ENCODE data around the gene TRPV3.
A peak's percentile ranks its signal among the peaks of the same experiment; 100 is the strongest.
"Not testable (repeated sequence)": the region's sequence is repeated elsewhere in the genome, so short reads cannot be mapped to it uniquely, and the experiment has no call there.

TRPV3 gene

DNA sequence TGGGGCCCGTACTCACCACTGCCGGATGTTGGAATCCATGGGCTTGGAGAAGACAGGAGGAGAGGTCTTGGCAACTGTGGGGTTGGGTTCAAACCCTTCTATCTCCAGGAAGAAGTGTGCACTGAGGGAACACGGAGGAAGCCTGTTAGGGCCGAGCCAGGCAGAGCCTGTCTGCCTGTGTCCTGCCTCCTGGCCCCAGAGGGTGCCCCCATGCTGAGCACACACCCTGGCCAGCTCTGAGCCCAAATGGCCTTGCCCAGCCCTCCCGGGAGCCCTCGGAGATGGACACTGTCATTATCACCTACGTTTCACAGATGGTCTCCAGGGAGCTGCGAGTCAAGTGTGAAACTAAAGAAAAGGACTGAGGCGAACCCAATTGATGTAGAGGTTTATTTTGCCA lies 12.5 kb downstream of the TRPV3 start:
- DNase-seq: no peak

DNA sequence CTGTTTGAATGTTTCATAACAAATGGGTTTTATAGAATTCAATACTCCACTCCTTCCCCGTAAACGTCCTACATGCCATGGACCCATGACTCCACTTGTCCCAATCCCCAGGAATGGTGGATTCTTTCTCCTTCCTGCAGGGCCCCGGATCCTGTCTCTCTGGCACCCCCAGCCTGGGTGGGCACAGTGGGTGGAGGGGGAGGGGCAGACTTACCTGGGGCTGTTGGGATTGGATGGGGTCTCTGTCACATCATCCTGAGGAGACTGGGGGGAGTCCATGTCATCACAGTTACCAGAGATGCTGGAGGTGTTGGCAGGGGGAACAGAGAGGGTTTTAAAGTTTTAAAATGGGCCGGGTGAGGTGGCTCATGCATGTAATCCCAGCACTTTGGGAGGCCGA lies 13.2 kb downstream of the TRPV3 start:
- no peak for DNase-seq

DNA sequence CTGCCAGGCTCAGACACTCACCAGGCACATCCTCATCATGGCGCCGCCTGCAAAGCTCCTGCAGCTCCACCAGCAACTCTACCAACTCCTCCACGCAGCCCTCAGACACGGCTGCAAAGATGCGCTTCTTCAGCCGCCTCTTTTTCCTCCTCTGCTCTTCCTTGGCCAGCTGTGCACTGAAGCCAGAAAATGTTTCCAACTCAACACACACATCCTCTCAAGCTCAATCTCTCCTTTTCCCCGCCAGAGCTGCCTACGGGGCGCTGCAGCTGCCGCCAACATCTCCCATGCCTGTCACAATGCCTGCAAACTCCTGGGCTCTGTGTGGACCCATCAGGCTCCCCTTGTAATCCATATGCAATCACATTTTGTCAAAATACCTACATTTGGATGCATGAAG lies 14.2 kb downstream of the TRPV3 start:
- no peak for DNase-seq

DNA sequence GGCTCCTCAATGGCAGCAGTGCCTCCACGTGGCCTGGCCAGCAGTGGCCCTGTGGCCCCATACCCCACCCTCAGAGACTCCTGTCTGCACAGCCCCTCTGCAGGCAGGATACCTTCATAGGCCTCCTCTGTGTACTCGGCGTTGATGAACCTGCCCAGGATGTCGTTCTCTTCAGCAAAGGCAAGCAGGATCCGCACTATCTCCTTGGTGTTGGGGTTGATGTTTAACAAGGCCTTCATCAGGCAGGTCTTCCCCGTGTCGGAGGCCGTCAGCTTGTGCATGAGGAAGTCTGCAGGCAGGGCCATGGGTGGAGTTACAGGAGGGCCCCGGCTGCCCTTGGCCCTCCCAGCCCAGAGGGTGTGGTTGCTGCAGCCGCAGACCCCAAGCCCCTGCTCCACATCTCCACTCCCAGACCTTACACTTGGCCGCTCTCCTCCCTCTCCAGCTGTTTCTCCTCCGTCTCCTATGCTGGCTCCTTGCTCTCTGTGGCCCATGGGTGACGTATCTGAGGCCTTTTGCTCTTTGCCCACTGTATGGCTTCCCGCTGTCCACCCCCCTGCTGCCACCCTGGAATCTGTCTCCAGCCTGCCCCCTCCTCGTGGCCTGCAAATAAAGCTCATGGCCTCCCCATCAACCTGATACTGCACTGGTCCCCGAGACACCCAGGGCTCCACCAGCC lies 15.1 kb downstream of the TRPV3 start:
- no peak for DNase-seq

DNA sequence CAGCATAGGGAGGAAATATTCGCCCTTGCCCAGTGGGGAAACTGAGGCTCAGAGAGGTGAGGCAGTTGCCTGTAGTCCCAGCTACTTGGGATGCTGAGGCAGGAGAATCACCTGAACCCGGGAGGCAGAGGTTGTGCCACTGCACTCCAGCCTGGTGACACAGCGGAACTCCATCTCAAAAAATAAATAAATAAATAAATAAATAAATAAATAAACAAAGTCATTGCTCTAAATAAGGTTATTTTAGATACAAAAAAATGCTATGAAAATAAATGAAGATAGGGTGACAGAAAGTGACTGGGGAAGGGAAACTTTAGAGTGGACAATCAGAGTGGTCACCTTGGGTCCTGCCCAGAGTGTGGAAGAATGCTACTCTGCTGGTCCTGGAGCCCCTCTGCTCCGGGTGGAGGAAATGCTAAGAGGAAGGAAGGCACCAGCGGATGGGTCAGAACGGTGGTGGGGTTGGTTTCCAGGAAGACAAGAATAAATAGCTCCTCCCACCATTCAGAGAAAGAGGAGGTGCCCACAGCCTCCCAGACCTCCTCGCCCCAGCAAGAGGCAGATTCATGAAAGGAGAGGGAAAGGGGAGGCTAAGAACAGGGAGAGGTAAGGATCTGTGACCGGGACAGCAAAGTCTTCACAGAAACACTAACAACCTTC lies 17.6 kb downstream of the TRPV3 start:
- no peak for DNase-seq

DNA sequence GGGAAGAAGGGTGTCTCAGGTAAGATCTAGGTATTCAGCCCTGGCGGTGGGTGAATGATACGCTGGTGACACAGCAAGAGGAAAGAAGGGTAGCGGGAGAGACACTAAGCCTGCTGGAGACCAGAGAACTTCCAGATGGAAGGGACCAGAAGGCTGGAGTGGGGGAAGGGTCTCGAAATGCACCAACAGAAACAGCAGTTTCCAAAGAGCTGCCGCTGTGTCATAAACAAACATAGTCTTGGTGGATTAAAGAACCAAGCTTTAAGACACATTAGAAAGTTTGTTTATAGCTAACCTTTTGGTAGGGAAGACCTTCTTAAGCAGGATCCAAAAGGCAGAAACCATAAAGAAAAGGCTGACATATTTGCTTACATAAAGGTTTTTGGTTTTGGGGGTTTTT lies 20.9 kb downstream of the TRPV3 start:
- no peak for DNase-seq

DNA sequence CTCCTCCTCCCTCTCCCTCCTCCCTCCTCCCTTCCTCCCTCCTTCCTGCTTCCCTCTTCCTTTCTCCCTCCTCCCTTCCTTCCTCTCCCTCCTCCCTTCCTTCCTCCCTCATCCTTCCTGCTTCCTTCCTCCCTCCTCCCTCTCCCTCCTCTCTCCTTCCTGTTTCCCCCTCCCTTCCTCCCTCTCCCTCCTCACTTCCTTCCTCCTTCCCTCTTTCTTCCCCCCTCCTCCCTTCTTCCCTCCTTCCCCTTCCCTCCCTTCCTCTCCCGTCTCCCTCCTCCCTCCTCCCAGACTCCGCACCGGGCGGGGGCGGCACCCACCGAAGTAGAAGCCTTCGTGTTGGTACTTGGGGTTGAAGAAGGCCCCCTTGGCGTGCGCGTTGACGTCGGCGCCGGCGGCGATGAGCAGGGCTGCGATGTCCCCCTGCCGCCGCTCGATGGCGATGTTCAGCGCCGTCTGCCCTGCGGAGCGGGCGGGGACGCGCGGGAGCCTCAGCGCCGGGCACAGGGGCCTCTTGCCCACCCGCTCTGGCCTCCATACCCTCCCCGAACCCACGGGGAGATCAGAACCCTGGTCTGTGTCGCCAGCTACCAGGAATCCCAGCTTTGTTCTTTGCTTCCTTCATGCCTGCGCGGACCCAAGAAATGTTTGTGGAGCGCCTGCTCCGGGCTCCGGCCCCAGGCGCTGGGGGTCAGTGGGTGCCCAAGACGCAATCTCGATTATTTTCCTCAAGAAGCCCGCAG lies 22.2 kb downstream of the TRPV3 start:
- DNase-seq: peak; percentile 6

DNA sequence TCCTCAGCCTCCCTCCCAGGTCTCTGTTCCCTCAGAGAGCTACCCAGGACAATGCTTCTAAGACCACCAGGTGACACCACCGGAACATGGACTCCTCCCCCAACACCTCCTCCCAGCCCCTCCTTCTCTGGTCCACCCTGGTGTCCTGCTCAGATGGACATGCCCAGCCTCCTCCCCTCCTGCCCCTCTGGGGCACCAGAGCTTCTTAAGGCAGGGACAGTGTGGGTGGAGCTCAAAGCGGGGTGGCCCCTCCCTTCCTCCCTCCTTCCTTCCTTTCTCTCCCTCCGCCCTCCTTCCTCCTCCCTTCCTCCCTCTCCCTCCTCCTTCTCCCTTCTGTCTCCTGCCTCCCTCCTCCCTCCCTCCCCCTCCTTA lies 22.7 kb downstream of the TRPV3 start:
- no peak for DNase-seq

DNA sequence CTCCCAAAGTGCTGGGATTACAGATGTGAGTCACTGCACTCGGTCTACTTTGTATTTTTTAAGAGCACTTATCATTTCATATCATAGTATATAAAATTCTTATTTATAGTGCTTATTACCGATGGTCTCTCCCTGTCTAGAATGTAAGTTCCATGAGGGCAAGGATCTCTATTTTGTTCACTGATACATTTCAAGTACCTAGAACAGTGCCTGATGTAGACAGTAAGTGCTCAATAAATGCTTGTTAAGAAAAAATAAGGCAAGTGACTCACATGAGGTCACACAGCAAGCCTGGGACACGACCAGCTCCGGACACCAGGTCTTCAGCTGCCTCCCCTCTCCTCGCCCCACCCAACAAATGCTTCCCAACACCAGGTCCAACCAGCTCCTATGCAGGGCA lies 23.9 kb downstream of the TRPV3 start:
- no peak for DNase-seq

DNA sequence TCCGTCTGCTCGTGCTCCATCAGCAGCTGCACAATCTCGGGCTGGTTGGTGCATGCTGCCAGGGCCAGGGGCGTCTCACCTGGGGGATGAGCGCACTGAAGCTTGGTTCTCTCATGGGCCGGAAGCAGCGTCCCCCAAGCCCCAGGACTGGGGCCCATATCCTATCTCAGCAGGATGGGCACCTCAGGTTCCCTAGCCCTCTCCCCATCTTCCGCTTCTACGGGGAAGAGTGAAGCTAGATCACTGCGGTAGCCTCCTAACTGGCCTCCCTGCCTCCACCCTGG lies 24.8 kb downstream of the TRPV3 start:
- DNase-seq: no peak

DNA sequence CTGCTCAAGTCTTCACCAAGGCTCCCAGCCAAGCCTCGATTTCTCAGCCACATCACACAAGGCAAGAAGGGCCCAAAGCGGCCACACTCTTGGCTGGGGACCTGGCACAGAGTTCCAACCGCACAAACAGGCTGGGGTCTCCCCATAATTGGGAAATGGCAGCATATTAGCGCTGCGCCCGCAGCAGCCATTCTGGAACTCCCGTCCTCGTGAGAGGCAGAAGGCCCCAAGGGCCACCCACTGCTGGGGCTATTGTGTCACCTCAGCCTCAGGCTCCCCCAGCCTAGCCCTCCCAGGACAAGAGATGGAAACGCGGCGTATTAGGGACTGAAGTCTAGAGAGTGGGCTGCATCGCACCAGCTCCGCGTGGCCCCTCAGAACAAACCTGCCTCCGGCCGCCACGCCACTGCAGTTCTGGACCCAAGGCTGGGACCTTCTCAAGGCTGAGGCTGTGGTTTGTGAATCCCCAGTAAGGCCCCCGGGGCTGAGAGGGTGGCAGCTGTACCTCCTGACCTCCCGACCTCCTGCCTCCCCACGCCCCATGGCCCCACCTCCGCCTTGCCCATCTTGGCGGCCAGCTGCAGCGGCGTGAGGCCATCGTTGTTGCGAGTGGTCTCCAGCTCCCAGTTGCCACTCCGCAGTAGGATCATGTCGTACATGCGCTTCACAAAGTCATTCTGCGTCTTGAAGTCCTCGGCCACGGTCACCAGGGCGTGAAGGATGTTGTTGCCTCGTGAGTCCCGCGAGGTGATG lies 25.3 kb downstream of the TRPV3 start:
- DNase-seq: no peak

DNA sequence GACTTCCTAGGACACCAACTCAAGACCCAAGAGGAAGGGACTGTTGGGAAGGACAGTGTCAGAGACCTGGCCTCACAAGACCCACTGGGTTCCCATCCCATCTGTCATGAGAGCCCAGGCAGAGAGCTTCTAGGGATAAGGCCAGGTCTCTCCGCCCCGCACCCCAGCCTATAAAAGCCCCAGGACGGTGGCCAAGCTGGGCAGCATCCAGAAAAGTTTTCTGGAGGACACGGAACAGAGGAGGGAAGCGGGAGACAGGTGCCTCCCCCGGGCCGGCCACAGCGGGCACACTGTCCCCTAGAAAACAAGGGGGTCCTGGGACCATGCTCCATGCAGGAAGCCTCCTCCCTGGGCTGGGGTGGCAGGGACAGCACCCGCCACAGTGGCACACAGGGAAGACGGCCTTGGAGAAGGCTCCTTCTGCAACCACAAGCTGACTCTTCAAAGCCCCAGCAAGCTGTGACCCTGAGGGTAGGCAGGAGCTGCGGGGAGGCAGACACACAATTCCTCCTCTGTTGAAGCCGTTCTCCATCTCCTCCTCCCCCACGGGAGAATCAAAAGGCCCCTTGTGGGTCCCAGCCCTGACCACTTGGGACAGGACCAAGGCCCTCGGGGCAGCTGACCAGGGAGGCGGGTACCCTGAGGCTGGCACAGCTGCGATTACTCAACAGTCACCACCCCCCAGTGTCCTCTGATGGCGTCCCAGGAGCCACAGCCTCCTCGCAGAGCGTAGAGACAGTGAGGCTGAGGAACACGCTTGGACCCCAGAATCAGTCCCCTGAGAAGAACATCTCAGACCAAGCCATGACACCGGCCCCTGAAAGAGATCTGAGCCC lies 26.1 kb downstream of the TRPV3 start:
- DNase-seq: no peak

DNA sequence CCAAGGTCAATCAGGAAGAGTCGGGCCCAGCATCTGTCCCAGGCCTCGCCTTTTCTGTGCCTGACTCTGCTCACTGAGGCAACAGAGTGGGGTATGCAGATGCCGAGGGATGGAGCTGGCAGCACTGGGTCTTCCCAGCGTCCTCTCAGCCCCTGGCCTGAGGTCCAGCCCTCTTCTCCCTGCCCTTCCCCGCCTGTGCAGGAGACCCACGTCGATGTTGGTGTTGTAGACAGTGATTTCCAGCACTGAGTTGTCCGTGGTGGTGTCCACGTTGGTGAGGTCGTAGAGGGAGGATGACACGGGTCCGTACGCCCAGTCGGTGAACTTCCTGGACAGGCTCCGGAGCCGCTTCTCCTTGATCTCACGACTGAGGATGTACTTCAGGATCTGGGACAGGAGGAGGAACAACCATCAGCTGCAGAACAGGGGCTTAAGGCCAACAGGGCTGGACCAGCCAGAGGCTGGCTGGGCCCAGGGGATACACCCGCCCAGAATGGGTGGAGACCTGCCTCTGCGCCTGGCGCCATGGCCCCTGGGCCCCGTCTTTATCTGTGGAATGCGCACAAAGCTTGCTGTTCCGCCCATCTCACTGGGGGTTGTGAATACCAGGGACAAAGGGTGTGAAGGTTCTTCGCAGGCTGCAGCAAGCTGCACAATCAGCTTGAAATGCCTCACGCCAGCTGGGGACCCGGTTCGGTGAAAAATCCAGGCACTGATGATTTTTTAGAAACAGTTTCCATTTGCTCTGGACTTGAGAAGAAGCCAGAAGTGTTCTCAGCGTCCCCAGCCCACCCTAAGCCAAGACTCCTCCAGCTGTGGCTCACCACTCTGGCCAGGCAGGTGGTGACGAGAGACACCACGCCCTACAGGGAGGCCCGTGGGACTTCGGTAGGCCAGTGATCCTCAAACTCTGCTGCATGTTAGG lies 27.5 kb downstream of the TRPV3 start:
- DNase-seq: no peak

DNA sequence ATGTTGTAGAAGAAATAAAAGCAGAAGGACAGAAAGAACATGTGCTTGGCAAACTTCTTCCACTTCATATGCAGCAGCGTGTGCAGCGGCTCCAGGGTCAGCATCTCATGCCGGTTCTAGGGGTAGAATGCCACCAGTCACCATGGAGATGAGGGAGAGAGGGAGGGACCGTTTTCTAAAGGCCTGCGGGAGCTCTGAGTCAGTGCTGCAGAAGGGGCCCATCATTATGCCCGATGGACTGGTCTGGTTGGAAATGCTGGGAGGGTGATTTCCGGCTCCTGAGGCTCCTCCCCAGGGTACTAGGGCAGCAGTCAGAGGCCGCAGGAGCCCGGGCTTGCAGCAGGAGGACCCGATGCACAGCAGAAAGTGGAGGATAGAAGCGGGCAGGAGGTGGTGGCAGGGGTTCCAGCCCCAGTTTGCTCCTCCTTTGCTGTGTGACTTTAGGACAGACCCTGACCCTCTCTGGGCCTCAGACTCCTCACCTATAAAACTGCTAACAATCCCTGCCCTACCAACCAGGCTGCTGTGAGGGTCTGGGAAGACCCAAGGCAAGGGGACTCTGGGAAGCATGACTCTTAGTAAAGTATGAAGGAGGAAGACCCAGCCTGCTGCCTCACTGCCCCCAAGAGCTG lies 28.6 kb downstream of the TRPV3 start:
- no peak for DNase-seq

DNA sequence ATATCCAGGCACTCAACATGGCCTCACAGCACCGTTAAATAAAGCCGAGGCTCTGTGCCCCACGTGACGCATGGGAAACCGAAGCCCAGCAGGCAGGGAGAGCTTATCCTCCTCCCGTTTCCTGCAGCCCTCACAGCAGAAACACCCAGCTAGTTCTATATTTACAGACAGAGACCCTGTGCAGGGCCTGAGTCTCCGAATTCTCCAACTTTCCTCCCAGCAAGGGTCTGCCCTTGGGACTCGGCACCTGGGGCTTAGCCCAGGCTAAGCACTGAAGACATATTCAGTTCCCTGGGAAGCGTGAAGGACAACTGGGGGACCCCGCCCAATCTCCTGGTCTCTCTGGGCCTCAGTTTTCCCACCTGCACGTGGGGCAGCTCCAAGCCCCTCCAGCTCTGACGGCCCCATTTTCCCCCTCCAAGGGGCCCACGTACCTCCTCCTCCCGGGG lies 29.2 kb downstream of the TRPV3 start:
- DNase-seq: no peak

DNA sequence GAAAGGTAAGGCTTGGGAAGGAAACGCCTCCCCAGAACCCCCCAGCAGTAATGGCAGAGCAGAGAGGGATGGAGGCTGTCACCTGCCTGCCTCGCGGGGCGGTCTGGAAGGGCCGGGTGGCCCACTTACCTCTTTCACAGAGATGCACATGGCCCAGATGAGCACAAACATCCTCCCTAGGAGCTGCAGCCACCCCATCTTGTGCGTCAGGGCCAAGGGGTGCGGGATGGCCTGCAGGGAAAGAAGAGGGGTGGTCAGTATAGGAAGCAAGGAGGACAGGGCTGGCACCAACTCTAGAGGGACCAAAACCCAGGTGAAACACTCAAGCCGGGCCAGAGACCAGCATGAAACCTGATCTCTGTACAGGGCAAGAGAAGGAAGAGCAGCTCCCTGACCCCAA lies 29.7 kb downstream of the TRPV3 start:
- no peak for DNase-seq

DNA sequence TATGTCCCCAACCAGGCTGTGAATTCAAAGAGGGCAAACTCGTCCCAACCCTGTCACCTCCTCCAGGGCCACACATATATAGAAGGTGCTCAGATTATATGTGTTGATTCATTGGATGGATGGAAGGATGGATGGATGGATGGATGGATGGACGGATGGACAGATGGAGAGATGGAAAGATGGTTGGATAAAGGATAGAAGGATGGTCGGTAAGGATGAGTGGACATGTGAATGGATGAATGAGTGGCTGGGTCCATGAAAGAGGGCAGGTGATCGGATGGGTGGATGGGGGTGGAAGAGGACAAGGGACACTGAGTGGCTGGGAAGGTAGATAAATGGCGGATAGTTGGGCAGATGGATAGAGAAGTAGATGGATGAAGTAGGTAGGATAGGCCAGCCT lies 30.1 kb downstream of the TRPV3 start:
- DNase-seq: no peak

DNA sequence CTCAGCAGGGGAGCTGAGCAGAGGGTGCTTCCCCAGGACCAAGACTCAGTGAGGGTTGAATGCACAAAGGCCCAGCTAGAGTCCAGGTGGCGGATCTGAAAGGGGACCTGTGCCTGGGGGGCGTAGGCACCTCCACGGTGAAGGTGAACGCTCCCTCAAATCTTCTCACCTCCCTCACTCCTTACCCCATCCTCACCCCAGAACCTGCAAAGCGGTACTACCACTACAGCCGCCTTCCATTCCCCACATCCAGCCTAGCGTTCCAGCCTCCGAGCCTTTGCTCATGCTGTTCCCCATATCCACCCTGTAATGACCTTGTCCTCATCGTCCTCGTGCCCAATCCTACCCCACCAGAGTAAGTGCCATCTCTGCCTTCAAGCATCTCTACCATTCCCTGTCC lies 30.6 kb downstream of the TRPV3 start:
- DNase-seq: no peak

DNA sequence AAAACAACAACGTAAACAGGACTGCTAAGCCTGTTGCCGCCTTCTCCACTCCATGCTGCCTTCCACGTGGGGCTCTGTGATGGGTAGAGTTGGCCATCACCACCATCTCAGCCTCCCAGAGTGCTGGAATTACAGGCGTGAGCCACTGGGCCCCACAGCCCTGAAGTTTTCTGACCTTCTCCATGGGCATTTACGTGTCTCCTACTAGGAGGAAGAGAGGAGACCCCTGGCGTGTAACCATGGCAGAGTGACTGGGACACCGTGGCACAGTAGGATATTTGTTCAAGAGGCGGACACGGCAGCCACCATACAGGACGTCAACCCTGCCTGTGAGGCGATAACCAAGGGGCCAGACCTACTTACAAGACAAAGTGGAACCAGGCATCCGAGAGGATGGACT lies 31.1 kb downstream of the TRPV3 start:
- no peak for DNase-seq

DNA sequence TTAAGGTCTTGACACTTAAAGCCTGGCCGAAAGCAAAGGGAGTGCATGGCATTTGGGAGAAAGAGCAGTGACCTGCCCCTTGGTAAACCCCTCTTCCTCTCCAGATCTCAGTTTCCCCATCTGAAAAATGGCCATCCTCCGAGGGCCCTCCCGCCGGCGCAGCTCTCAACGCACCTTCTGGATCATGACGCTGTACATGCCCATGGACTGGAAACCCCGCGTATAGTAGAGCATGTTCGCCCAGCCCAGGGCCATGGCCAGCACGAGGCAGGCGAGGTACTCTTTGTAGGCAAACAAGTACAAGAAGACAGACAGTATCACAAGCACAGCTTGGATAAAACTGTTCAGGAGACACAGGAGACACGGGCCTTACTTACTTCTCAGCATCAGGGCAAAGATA lies 33.6 kb downstream of the TRPV3 start:
- DNase-seq: no peak

DNA sequence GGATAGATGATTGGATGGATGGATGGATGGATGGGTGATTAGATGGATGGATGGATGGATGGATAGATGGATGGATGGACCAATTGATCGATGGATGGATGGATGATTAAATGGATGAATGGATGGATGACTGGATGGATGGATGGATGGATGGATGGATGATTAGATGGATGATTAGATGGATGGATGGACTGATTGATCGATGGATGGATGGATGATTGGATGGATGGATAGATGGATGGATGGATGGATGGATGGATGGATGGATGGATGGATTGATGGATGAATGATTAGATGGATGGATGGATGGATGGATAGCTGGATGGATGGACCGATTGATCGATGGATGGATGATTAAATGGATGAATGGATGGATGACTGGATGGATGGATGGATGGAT lies 38.1 kb downstream of the TRPV3 start:
- DNase-seq: not testable (repeated sequence)
